Large intestine (tissue), 3 donors: ENCODE results near the gene S100A4. TPM values are rescaled to one million over a fixed set of nuclear protein-coding genes. Genes with fewer than 3 reads are reported as not detected.
"Not testable (repeated sequence)": the region's sequence is repeated elsewhere in the genome, so short reads cannot be mapped to it uniquely, and the experiment has no call there.

ENCODE experiments used
- DNase-seq, 2 donors: peaks; one replicate each; pipeline versions ENCODE4 v3.0.0 to v3.0.0-alpha.2; 2013
- H3K27ac ChIP-seq: one replicate; pipeline ENCODE4 v1.5.1; 2013; ENCODE audit warnings: low read length
- H3K27me3 ChIP-seq: 2 replicates; pipeline ENCODE4 v1.6.1; 2013; ENCODE audit warnings: low read length; ENCODE audit not compliant: control insufficient read depth, insufficient read depth
- H3K36me3 ChIP-seq: 2 replicates; pipeline ENCODE4 v1.6.1; 2013; ENCODE audit warnings: low read length; ENCODE audit not compliant: control insufficient read depth, insufficient read depth
- H3K4me1 ChIP-seq: one replicate; pipeline ENCODE4 v1.6.1; 2013; ENCODE audit warnings: low read length; ENCODE audit not compliant: control insufficient read depth, insufficient read depth
- H3K4me3 ChIP-seq: one replicate; pipeline ENCODE4 v1.5.1; 2013; ENCODE audit warnings: low read length
- H3K9me3 ChIP-seq: one replicate; pipeline ENCODE4 v1.6.1; 2013; ENCODE audit warnings: mild to moderate bottlenecking, low read depth, low read length, moderate library complexity; ENCODE audit not compliant: control insufficient read depth
- WGBS: methylation state at CpG from one replicate; pipeline ENCODE4 v1.1.5; 2013; ENCODE audit warnings: low lambda C conversion rate; ENCODE audit not compliant: insufficient coverage; 5-methylcytosine and 5-hydroxymethylcytosine counted together
- polyA plus RNA-seq: library from polyadenylated mRNA; unstranded; fragments of 120-200 nt; gene quantifications from one replicate; pipeline ENCODE4 v1.2.1, GENCODE V29; 2013

S100A4 gene
- polyA plus RNA-seq, 1 donor = 18.0 TPM

- DNase-seq = no peak
- Histone ChIP-seq H3K4me3 (no peak overlapping the region), H3K9me3 (no peaks in the 10 kb centered on the region), H3K27me3 (no peaks in the 10 kb centered on the region), H3K4me1 (peaks cover 47% of the 10 kb centered on the region), H3K27ac (no peak overlapping the region), H3K36me3 (no peaks in the 10 kb centered on the region)
- 100% methylated on average over 1 of the region's 8 CpGs for WGBS
These were observed 23.9 kb upstream of the S100A4 start for GRCh38 chr1:153569465-153569864.

- peak; percentile 80 to 86 for DNase-seq
- Histone ChIP-seq H3K27me3 (no peaks in the 10 kb centered on the region), H3K9me3 (no peaks in the 10 kb centered on the region), H3K27ac (peak overlapping the region; percentile 18), H3K4me1 (peaks cover 50% of the 10 kb centered on the region), H3K4me3 (peak overlapping the region; percentile 2), H3K36me3 (no peaks in the 10 kb centered on the region)
- WGBS = no CpG with 5 or more reads among the region's 25 CpGs
These were observed 22.9 kb upstream of the S100A4 start for GRCh38 chr1:153568367-153569099.

GRCh38 chr1:153567621-153568366, 22.2 kb upstream of the S100A4 start:
- WGBS = no CpG with 5 or more reads among the region's 22 CpGs
- H3K27me3 ChIP-seq = no peaks in the 10 kb centered on the region
- peak in 1 of 2 donors; percentile 37 for DNase-seq
- no peaks in the 10 kb centered on the region for H3K36me3 ChIP-seq
- peak overlapping the region; percentile 18 for H3K27ac ChIP-seq
- H3K9me3 ChIP-seq = no peaks in the 10 kb centered on the region
- H3K4me1 ChIP-seq = peaks cover 47% of the 10 kb centered on the region
- H3K4me3 ChIP-seq = no peak overlapping the region

- no peaks in the 10 kb centered on the region for H3K27me3 ChIP-seq
- H3K27ac ChIP-seq = peak overlapping the region; percentile 97
- DNase-seq = peak; percentile 98 to 99
- H3K4me3 ChIP-seq = no peak overlapping the region
- no peaks in the 10 kb centered on the region for H3K9me3 ChIP-seq
- no CpG with 5 or more reads among the region's 16 CpGs for WGBS
- peaks cover 47% of the 10 kb centered on the region for H3K4me1 ChIP-seq
- no peaks in the 10 kb centered on the region for H3K36me3 ChIP-seq
These were observed 21.1 kb upstream of the S100A4 start for GRCh38 chr1:153566414-153567371.

- no peaks in the 10 kb centered on the region for H3K9me3 ChIP-seq
- peak; percentile 57 to 79 for DNase-seq
- H3K4me1 ChIP-seq = peaks cover 46% of the 10 kb centered on the region
- no peaks in the 10 kb centered on the region for H3K36me3 ChIP-seq
- H3K27me3 ChIP-seq = no peaks in the 10 kb centered on the region
- peak within 1 kb of the TSS; percentile 97 for H3K27ac ChIP-seq
- no peak within 1 kb of the TSS for H3K4me3 ChIP-seq
- no CpG with 5 or more reads among the region's 8 CpGs for WGBS
These were observed 20.1 kb upstream of the S100A4 start, which contains the start of gene S100A2 for GRCh38 chr1:153565529-153566374. S100A2 (minus strand) TSS chr1:153565844; CDS start chr1:153563877, 1,967 bp downstream.

- Histone ChIP-seq H3K27ac (no peak overlapping the region), H3K36me3 (no peaks in the 10 kb centered on the region), H3K9me3 (no peaks in the 10 kb centered on the region), H3K4me3 (no peak overlapping the region), H3K27me3 (no peaks in the 10 kb centered on the region), H3K4me1 (peaks cover 42% of the 10 kb centered on the region)
- no CpG with 5 or more reads among the region's 7 CpGs for WGBS
- DNase-seq = no peak
These were observed 18.4 kb upstream of the S100A4 start for GRCh38 chr1:153563991-153564390.

- H3K9me3 ChIP-seq = no peaks in the 10 kb centered on the region
- no CpG with 5 or more reads among the region's 6 CpGs for WGBS
- H3K4me3 ChIP-seq = no peak overlapping the region
- no peak for DNase-seq
- no peaks in the 10 kb centered on the region for H3K36me3 ChIP-seq
- H3K4me1 ChIP-seq = peaks cover 38% of the 10 kb centered on the region
- no peak overlapping the region for H3K27ac ChIP-seq
- H3K27me3 ChIP-seq = no peaks in the 10 kb centered on the region
These were observed 17.9 kb upstream of the S100A4 start for GRCh38 chr1:153563483-153563901.

- not testable (repeated sequence) for H3K27me3 ChIP-seq, DNase-seq, H3K36me3 ChIP-seq, H3K27ac ChIP-seq, H3K9me3 ChIP-seq, H3K4me3 ChIP-seq
- WGBS = no CpG with 5 or more reads among the region's 3 CpGs
- H3K4me1 ChIP-seq = peaks cover 24% of the 10 kb centered on the region
These were observed 16.4 kb upstream of the S100A4 start for GRCh38 chr1:153562021-153562420.

- no CpG with 5 or more reads among the region's 3 CpGs for WGBS
- no peak overlapping the region for H3K27ac ChIP-seq
- H3K27me3 ChIP-seq = no peaks in the 10 kb centered on the region
- DNase-seq = no peak
- no peaks in the 10 kb centered on the region for H3K9me3 ChIP-seq
- peaks cover 19% of the 10 kb centered on the region for H3K4me1 ChIP-seq
- no peaks in the 10 kb centered on the region for H3K36me3 ChIP-seq
- H3K4me3 ChIP-seq = no peak overlapping the region
These were observed 15.9 kb upstream of the S100A4 start for GRCh38 chr1:153561466-153561985.
